Endodermal cell (in vitro differentiated cells): ENCODE results near the gene SHANK3. TPM values are rescaled to one million over a fixed set of nuclear protein-coding genes. Genes with fewer than 3 reads are reported as not detected.

ENCODE experiments used
- DNase-seq: peaks from one replicate; pipeline ENCODE4 v3.0.0-alpha.2; 2017
- H3K27ac ChIP-seq: 2 replicates; pipeline ENCODE4 v1.5.1; 2013; ENCODE audit warnings: mild to moderate bottlenecking, low read depth, low read length, moderate library complexity
- H3K27me3 ChIP-seq: 2 replicates; pipeline ENCODE4 v1.6.1; 2013; ENCODE audit warnings: mild to moderate bottlenecking, low read length, moderate library complexity; ENCODE audit not compliant: insufficient read depth, control insufficient read depth, poor library complexity, severe bottlenecking
- H3K36me3 ChIP-seq: 2 replicates; pipeline ENCODE4 v1.7.0; 2013; ENCODE audit warnings: mild to moderate bottlenecking, low read length, moderate library complexity; ENCODE audit not compliant: control insufficient read depth, insufficient read depth
- H3K4me1 ChIP-seq: one replicate; pipeline ENCODE4 v1.7.0; 2013; ENCODE audit warnings: low read length; ENCODE audit not compliant: control insufficient read depth, insufficient read depth
- H3K4me3 ChIP-seq: 2 replicates; pipeline ENCODE4 v1.5.1; 2013; ENCODE audit warnings: mild to moderate bottlenecking, low read length, moderate library complexity
- H3K9ac ChIP-seq: 2 replicates; pipeline ENCODE4 v1.6.1; 2013; ENCODE audit warnings: mild to moderate bottlenecking, low read length, moderate library complexity; ENCODE audit not compliant: poor library complexity, severe bottlenecking; ENCODE audit errors: extremely low read depth
- H3K9me3 ChIP-seq: 2 replicates; pipeline ENCODE4 v1.6.1; 2013; ENCODE audit warnings: mild to moderate bottlenecking, low read length, moderate library complexity; ENCODE audit not compliant: control insufficient read depth
- H3K27ac Mint-ChIP-seq: 2 replicates; pipeline ENCODE4 v1.8.0; 2020; ENCODE audit warnings: mixed read lengths
- H3K27me3 Mint-ChIP-seq: 2 replicates; pipeline ENCODE4 v1.8.0; 2021; ENCODE audit warnings: mild to moderate bottlenecking, mixed read lengths; ENCODE audit not compliant: insufficient read depth
- H3K36me3 Mint-ChIP-seq: 2 replicates; pipeline ENCODE4 v1.8.0; 2020; ENCODE audit warnings: low read depth, mixed read lengths
- H3K4me1 Mint-ChIP-seq: 2 replicates; pipeline ENCODE4 v1.8.0; 2020; ENCODE audit warnings: mixed read lengths
- H3K4me3 Mint-ChIP-seq: 2 replicates; pipeline ENCODE4 v1.8.0; 2020; ENCODE audit warnings: mild to moderate bottlenecking, moderate library complexity, mixed read lengths
- H3K9me3 Mint-ChIP-seq: 2 replicates; pipeline ENCODE4 v1.8.0; 2020; ENCODE audit warnings: mild to moderate bottlenecking, mixed read lengths
- CTCF ChIP-seq: fragments of 200-600 bp; sonication (generic); conservative IDR thresholded peaks from 2 replicates; pipeline ENCODE4 v1.5.0; 2021; ENCODE audit warnings: antibody characterized with exemption, mild to moderate bottlenecking
- WGBS, 2 experiments: methylation state at CpG; one replicate each; pipeline versions ENCODE4 v1.1.5 to v1.1.7; 2013; ENCODE audit warnings: missing lambda C conversion rate in 2 of 2, mixed read lengths in 1 of 2; ENCODE audit not compliant: insufficient coverage in 1 of 2, insufficient read length in 1 of 2; 5-methylcytosine and 5-hydroxymethylcytosine counted together
- total RNA-seq, 2 donors: library from RNA; stranded (reverse); fragmentation: NEBNext Ultra II Directional in 1 of 2; extraction: Animal tissue kit (Norgen Biotek cat#: 25700) in 1 of 2; gene quantifications; 2 replicates in 1 of 2; 3 replicates in 1 of 2; pipeline ENCODE4 v1.2.1, GENCODE V29; 2021

Gene SHANK3
- total RNA-seq, 2 donors from 2014 or later = 9.4 to 11.1 TPM

- Histone ChIP-seq H3K36me3 (no peaks in the 10 kb centered on the region), H3K9me3 (no peaks in the 10 kb centered on the region)
These were observed 5.6 kb downstream of the SHANK3 start for GRCh38 chr22:50678218-50678650.

GRCh38 chr22:50678651-50679521 lies 6.3 kb downstream of the SHANK3 start:
- H3K4me3 Mint-ChIP-seq = no peak overlapping the region
- H3K9me3 Mint-ChIP-seq = peaks cover 10% of the 10 kb centered on the region
- Histone ChIP-seq H3K27ac (no peak overlapping the region), H3K4me1 (no peaks in the 10 kb centered on the region), H3K27me3 (peaks cover 13% of the 10 kb centered on the region), H3K9ac (no peak overlapping the region), H3K4me3 (no peak overlapping the region), H3K36me3 (no peaks in the 10 kb centered on the region), H3K9me3 (no peaks in the 10 kb centered on the region)
- no peak for TF ChIP-seq CTCF
- 88 to 93% methylated on average over 27 to 30 of the region's 30 CpGs for WGBS, 2 experiments
- H3K27me3 Mint-ChIP-seq = peaks cover 23% of the 10 kb centered on the region
- DNase-seq = no peak
- H3K36me3 Mint-ChIP-seq = peaks cover 13% of the 10 kb centered on the region
- H3K27ac Mint-ChIP-seq = no peak overlapping the region
- H3K4me1 Mint-ChIP-seq = peaks cover 7% of the 10 kb centered on the region

More at GRCh38 chr22:50678218-50678650, 5.6 kb downstream of the SHANK3 start:
- H3K27me3 ChIP-seq = peaks cover 18% of the 10 kb centered on the region
- Mint-ChIP-seq H3K27ac (no peak overlapping the region), H3K27me3 (peaks cover 26% of the 10 kb centered on the region), H3K4me1 (peaks cover 7% of the 10 kb centered on the region), H3K4me3 (no peak overlapping the region), H3K9me3 (peaks cover 5% of the 10 kb centered on the region), H3K36me3 (peaks cover 11% of the 10 kb centered on the region)
- no peak overlapping the region for H3K27ac ChIP-seq
- no peak overlapping the region for H3K4me3 ChIP-seq
- WGBS, 2 experiments = 95 to 96% methylated on average over 17 of the region's 17 CpGs
- H3K4me1 ChIP-seq = no peaks in the 10 kb centered on the region
- TF ChIP-seq CTCF = no peak
- DNase-seq = no peak
- no peak overlapping the region for H3K9ac ChIP-seq

GRCh38 chr22:50683086-50683993 lies 10.7 kb downstream of the SHANK3 start:
- WGBS, 2 experiments = 91 to 93% methylated on average over 13 to 19 of the region's 21 CpGs
- DNase-seq = no peak
- H3K4me3 Mint-ChIP-seq = no peak overlapping the region
- peaks cover 13% of the 10 kb centered on the region for H3K9me3 Mint-ChIP-seq
- no peaks in the 10 kb centered on the region for H3K9me3 ChIP-seq
- no peaks in the 10 kb centered on the region for H3K27me3 ChIP-seq
- H3K4me1 ChIP-seq = no peaks in the 10 kb centered on the region
- no peak for TF ChIP-seq CTCF
- no peaks in the 10 kb centered on the region for H3K4me1 Mint-ChIP-seq
- peaks cover 16% of the 10 kb centered on the region for H3K36me3 Mint-ChIP-seq
- no peak overlapping the region for H3K27ac ChIP-seq
- no peak overlapping the region for H3K9ac ChIP-seq
- H3K27ac Mint-ChIP-seq = no peak overlapping the region
- H3K4me3 ChIP-seq = no peak overlapping the region
- no peaks in the 10 kb centered on the region for H3K27me3 Mint-ChIP-seq
- H3K36me3 ChIP-seq = no peaks in the 10 kb centered on the region
